BE2C (cell line): ENCODE data around the gene DYNC1I2.

ENCODE experiments used
- DNase-seq: peaks from one replicate; pipeline ENCODE4 v3.0.0-alpha.2; 2020
- H3K27me3 ChIP-seq: fragments of 250-450 bp; sonication (Bioruptor Pico); 2 replicates; pipeline ENCODE4 v1.5.1; 2020; ENCODE audit warnings: mild to moderate bottlenecking
- H3K36me3 ChIP-seq: fragments of 250-450 bp; sonication (Bioruptor Pico); 2 replicates; pipeline ENCODE4 v1.5.1; 2020; ENCODE audit warnings: mild to moderate bottlenecking
- H3K4me1 ChIP-seq: fragments of 250-450 bp; sonication (Bioruptor Pico); 2 replicates; pipeline ENCODE4 v1.5.1; 2020
- H3K4me3 ChIP-seq: 2 replicates; pipeline ENCODE4 v1.5.1; 2011; ENCODE audit warnings: low read depth, low read length
- H3K9me3 ChIP-seq: fragments of 250-450 bp; sonication (Bioruptor Pico); 2 replicates; pipeline ENCODE4 v1.5.1; 2020
- CTCF ChIP-seq: IDR thresholded peaks from 2 replicates; pipeline ENCODE4 v1.5.1; 2012; ENCODE audit warnings: mild to moderate bottlenecking, low read depth, low read length

The DYNC1I2 gene

GRCh38 chr2:171678619-171679018 is 8.7 kb upstream of the DYNC1I2 start:
- no peak for TF ChIP-seq CTCF
- H3K4me3 ChIP-seq: no peak overlapping the region

GRCh38 chr2:171688129-171688465 is 828 bp downstream of the DYNC1I2 start:
- no peaks in the 10 kb centered on the region for H3K4me1 ChIP-seq
- no peak for DNase-seq
- no peaks in the 10 kb centered on the region for H3K9me3 ChIP-seq
- peak overlapping the region; percentile 88 for H3K4me3 ChIP-seq
- H3K27me3 ChIP-seq: no peaks in the 10 kb centered on the region
- H3K36me3 ChIP-seq: no peaks in the 10 kb centered on the region
- TF ChIP-seq CTCF: no peak

More at GRCh38 chr2:171678619-171679018, 8.7 kb upstream of the DYNC1I2 start:
- DNase-seq: no peak
- Histone ChIP-seq H3K9me3 (no peaks in the 10 kb centered on the region), H3K27me3 (no peaks in the 10 kb centered on the region), H3K36me3 (no peaks in the 10 kb centered on the region), H3K4me1 (no peaks in the 10 kb centered on the region)

GRCh38 chr2:171692331-171692730 is 5.1 kb downstream of the DYNC1I2 start:
- H3K4me3 ChIP-seq: no peak overlapping the region
- no peaks in the 10 kb centered on the region for H3K27me3 ChIP-seq
- no peaks in the 10 kb centered on the region for H3K36me3 ChIP-seq
- DNase-seq: no peak
- no peak for TF ChIP-seq CTCF
- no peaks in the 10 kb centered on the region for H3K9me3 ChIP-seq
- no peaks in the 10 kb centered on the region for H3K4me1 ChIP-seq

GRCh38 chr2:171702781-171703556 is 15.7 kb downstream of the DYNC1I2 start:
- no peak for TF ChIP-seq CTCF
- Histone ChIP-seq H3K27me3 (no peaks in the 10 kb centered on the region), H3K4me3 (no peak overlapping the region), H3K9me3 (no peaks in the 10 kb centered on the region), H3K36me3 (no peaks in the 10 kb centered on the region), H3K4me1 (no peaks in the 10 kb centered on the region)
- no peak for DNase-seq

GRCh38 chr2:171703574-171704347 is 16.5 kb downstream of the DYNC1I2 start:
- H3K36me3 ChIP-seq: no peaks in the 10 kb centered on the region
- H3K4me3 ChIP-seq: no peak overlapping the region
- DNase-seq: no peak
- no peaks in the 10 kb centered on the region for H3K9me3 ChIP-seq
- no peaks in the 10 kb centered on the region for H3K27me3 ChIP-seq
- no peaks in the 10 kb centered on the region for H3K4me1 ChIP-seq
- peak; percentile 44 for TF ChIP-seq CTCF
